ENCODE data around the gene ITGAD.

DNA sequence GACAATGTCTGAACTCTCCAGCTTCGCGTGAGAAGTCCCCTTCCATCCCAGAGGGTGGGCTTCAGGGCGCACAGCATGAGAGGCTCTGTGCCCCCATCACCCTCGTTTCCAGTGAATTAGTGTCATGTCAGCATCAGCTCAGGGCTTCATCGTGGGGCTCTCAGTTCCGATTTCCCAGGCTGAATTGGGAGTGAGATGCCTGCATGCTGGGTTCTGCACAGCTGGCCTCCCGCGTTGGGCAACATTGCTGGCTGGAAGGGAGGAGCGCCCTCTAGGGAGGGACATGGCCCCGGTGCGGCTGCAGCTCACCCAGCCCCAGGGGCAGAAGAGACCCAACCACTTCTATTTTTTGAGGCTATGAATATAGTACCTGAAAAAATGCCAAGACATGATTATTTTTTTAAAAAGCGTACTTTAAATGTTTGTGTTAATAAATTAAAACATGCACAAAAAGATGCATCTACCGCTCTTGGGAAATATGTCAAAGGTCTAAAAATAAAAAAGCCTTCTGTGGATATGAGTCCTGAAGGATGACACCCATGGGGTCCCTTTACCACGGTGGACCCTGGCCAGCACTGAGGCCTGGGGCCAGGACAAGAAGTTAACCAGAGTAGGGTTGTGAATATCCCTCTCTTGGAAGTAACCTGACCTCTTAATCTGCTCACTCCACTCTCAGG, 10.5 kb upstream of the ITGAD start:
- TF ChIP-seq POLR2AphosphoS5 (IDR thresholded peaks at IDR 0.05) = no peak
- TF ChIP-seq, protein P1, sequence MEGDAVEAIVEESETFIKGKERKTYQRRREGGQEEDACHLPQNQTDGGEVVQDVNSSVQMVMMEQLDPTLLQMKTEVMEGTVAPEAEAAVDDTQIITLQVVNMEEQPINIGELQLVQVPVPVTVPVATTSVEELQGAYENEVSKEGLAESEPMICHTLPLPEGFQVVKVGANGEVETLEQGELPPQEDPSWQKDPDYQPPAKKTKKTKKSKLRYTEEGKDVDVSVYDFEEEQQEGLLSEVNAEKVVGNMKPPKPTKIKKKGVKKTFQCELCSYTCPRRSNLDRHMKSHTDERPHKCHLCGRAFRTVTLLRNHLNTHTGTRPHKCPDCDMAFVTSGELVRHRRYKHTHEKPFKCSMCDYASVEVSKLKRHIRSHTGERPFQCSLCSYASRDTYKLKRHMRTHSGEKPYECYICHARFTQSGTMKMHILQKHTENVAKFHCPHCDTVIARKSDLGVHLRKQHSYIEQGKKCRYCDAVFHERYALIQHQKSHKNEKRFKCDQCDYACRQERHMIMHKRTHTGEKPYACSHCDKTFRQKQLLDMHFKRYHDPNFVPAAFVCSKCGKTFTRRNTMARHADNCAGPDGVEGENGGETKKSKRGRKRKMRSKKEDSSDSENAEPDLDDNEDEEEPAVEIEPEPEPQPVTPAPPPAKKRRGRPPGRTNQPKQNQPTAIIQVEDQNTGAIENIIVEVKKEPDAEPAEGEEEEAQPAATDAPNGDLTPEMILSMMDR (IDR thresholded peaks at IDR 0.05) = peak in 2 of 3 donors; percentile 18 to 27

Measured in breast epithelium (tissue), 3 donors.